Nucleus accumbens (tissue), 56 donors: ENCODE results near the gene C14orf132.
"Not testable (repeated sequence)": the region's sequence is repeated elsewhere in the genome, so short reads cannot be mapped to it uniquely, and the experiment has no call there.

Experiments used
- DNase-seq, 56 donors: peaks; one replicate each; lab custom pipeline; 2025; lab: John Stamatoyannopoulos, UW

The C14orf132 gene

DNA sequence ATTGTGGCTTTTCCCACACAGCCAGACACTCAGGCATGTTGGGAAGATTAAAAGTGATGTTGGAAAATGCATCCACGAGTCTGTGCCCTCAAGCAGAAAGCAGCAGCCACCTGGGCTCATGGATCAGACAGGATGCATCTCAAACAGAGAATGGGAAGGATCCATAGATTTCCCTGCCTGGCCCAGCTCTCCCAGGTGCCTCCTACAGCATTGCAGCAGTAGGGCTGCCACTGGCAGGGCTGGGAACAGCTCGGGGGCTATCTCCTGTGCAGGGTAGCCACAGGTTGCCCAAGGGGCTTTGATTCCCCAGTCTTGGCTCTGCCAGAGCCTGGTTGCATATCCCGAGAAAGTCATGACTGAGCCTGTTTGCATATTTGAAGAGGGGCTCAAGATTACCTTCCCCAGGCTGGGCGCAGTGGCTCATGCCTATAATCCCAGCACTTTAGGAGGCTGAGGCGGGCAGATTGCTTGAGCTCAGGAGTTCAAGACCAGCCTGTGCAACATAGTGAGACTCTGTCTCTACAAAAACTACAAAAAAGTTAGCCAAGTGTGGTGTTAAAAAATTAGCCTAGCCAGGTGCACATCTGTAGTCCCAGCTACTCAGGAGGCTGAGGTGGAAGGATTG, 19.5 kb downstream of the C14orf132 start:
- no peak for DNase-seq

DNA sequence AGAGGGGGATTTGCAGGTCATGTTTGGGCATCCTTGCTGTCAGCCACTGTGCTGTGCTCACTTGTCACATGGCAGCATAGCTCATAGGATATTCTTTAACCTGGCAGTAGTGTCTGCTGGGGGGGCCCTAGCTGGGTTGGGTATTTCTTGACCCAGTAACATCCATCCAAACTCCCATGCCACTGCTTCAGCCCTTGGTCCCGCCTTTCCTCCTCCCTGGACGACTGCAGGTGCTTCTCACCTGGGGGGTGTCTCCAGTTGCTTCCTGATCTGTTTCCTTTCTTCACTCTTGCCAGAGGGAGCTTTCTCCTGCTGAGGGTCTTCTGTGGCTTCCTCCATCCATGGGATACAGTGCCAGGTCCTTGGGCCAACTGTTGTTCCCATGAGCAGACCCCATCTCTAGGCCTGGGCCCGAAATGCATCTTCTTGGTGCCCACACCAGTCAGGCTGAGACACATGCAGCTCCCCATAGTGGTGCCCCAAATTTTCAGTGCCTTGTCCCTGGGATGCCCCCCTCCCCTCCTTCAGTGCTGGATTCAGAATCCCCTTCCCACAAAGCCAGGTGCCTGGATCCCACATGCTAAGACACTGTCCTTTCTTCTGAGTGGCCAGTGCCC, 20.5 kb downstream of the C14orf132 start:
- DNase-seq, result no peak

DNA sequence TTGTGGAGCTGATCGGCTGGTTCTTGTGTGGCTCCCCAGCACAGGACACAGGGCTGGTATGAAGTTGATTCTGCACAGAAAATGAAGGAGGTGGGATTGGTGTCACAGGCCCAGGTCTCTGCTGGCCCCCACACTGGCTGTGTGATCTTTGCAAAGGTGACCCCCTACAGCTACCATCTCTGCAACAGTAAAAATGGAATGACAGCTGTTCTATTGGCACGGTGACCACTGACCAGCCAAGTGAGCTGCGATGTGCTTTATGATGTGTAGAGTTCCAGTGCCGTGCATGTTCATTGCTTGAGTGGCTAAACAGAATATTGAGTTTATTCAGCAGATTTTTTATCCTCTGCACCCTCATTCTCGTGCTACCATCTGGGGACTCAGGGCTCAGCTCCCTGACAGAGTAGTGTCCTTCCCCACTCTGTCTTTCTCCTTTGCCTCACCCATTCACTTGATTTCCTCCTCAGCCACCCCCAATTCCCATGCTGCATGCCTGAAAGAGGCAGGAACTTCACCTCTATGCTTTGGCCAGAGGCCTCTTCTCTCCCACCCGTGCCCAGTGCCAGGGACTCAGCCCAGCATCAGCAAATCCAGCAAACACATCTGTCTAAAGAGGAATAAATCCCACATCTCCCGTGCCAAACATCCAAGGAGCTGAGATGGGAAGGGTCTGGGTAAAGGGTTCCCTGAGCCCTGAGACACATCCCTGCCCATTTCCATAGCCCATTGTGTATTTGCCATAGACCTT, 21.2 kb downstream of the C14orf132 start:
- DNase-seq, result no peak

DNA sequence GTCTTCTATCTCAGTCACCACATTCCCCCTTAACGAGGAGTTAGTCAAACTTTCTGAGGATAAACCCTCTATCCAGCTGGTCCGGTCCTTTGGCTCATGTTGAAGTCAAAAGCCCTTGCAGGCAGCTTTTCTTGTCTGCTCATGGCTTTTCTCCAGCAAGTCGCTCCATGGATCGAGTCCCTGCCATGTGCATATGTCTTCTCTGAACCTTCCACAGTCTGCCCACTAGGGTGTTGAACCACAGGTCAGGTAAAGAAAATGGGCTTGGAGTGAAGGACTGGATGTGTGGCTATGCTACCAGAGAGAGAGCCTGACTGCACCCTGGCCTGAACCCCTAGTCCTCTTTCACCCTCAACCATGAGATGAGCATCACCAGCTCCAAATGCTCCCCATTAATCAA, 22.8 kb downstream of the C14orf132 start:
- DNase-seq, result no peak

DNA sequence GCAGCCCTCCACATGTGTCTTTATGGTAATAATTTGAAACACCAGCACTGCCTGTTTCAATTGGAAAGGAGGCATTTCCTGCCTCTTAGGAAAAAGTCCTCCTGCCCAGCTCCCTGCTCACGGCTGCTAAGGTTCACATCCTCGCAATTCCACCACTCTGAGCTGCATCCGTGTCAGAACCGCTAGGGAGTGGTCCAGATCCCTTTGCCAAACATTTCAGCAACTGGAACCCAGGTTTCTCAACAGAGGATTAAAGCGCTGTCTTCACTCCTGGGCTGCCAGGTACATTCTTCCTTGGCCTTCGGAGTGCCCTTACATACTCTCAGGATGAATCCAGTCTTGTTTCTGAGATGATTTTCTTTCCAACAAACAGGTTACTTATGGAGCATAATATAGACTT, 23.3 kb downstream of the C14orf132 start:
- no peak for DNase-seq

DNA sequence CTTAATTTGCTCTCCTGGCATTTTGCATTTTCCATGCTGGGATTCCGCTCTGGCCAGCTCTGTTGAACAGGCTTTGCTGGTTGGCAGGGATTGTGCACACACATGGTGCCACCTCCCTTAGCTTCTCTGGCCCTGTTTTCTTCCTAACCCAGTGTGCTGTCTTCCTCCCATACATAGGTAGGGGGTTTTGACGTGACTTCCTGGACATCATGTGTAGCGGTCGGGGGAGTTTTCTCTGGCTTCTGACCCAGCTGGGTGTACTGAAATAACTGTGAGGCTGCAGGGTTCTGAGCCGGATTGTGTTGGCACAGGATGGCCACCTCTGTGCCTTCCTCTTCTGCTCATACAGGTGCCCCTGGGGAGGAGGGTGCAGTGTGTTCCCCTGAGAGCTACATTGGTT, 25.7 kb downstream of the C14orf132 start:
- DNase-seq, result no peak

DNA sequence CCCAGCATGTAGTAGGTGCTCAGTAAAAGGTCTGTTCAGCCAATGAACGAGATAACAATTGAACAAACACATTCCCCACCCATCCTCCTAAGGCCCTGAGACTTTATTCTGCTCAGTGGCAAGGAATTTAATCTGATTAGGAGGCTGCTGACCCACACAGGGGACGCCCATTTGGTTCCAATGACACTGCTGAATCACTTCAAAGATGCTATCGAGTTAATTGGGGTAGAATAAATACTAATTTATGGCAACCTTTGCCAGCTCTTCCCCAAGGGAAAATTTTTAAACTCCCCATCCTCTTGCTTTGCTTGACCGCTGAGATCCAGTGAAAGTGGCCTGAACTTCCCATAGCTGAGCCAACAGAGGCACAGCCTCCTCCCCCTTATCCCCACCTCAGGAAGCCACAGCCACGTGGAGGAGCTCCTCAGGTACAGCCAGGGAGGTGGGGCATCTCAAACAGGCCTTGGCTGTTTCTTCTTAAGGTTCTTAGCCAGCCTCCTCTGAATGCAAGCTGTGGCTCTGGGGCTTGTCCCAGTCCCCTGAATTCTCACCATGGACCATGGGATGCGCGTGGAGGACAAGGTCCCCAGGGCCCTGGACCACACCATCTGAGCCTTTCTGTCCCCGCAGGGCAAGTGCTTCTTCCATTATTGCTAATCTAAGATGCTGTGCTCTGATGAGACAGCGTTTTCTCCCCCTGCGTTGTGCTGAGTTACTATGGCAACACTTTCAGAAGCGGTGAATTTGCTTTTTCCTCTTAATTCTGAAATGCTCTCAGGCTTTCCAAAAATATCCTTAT, 26.7 kb downstream of the C14orf132 start:
- DNase-seq, result peak in 31 of 56 donors; percentile 9 to 76 (median 50)

DNA sequence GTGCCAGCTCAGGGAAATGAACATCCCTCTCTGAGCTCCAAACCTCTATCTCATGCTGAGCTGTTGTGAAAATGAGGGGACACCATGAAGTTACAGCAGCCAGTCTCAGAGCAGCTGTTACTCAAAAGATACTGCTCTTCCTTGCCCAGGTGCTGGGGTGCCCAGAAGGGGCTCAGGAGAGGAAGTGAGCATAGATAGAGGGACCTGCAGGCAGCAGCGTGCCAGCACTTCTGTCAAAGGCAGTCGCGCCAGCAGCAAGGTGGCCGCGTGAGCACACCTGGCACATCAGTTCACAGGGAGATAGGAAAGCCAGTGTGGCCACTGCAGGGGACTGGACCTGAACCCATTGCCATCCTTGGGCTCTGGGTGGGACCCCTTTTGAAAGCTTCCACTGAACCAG, 27.8 kb downstream of the C14orf132 start:
- no peak for DNase-seq

DNA sequence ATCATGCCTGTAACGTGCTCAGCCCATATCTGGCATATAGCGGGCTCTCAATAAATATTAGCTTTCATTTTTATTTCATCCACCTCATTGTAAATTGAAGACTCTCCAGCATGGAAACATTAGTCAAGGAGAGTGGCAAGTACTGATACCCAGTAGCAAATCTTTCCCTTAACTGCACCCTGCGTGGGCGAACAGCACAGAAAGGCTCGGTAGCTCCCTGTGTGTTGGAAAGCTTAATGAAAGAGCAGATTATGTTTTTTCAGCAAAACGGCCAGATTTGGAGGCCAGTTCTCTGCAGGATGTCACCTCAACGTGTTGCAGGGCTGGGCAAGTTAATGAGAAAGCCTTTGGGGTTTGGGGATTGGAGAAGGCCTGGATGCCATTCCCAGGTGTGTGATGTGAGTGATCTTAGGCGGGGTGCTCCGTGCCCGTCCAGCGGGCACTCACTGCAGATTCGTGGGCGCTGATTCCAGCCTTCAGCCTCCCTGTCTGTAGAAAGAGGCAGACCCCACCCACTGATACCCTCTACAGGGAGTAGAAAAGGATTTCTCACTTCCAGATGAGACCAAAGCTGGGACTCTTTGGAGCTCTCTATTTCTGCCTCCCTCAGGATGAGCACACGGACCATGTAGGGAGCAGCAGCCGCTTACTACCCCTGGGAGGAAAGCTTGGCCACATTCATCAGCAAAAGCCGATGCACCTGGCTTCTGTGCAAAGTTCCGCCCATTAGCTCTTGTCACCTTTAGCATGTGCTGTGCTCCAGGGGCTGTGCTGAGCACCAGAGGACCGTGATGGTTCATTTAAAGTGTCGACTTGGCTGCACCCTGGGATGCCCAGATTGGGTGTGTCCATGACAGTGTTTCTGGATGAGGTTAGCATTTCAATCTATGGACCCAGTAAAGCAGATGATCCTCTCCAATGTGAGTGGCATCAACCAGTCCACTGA, 29.1 kb downstream of the C14orf132 start:
- peak in 16 of 56 donors; percentile 3 to 72 (median 26) for DNase-seq

DNA sequence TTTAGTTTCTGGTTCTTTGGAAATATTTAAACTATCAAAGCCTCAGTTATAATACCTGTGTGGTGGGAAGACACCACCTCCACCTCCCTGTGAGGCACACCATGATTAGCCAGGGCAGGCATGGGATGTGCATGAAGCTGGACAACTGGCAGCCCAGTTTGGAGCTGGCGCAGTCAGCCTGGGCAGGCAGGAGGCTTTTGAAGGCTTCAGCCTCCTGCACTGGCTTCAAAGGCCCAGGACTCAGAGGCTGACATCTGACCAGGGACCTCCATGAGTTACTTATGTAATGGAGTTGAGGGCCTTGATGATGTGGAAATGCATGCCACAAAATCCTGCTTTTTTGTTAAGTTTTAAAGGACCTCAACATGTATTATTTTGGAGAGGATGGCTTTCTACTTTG, 30.3 kb downstream of the C14orf132 start:
- no peak for DNase-seq

DNA sequence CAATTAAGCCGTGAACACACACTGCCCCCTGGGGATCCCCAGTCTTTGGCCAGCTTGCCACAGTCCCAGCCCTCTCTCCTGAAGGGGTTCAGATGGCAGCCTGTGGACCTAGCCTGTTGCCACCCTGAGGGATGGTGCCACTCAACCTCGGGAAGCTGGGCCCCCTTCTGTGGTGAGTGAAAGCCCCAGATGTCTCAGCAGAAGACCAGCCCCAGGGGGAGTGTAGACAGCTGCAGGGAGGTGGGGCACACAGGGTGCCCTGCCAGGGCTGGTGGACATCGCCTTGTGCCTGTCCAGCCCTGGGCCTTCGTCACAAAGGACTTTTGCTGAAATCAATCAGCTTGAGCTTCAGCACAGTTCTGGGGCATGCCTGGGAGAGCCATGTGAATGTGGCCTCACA, 32.4 kb downstream of the C14orf132 start:
- no peak for DNase-seq

DNA sequence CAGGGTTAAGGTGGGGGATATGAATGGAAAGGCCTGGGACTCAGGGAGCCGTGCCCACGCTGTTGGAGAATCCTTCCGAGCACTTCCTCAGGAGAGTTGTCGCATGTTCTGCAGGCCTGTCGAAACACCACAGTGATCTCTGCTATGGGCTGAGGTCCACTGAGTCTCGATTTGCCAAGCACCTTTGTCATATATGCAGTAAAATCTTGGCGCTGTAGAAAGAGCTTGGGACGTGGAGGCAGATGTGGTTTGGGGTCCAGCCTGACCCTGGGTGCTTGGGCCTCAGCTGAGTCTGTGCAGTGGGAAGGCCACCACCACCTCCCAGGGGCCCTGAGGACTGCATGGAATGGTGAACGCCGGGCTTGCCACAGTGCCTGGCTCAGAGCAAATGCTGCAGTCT, 32.9 kb downstream of the C14orf132 start:
- DNase-seq, result no peak

DNA sequence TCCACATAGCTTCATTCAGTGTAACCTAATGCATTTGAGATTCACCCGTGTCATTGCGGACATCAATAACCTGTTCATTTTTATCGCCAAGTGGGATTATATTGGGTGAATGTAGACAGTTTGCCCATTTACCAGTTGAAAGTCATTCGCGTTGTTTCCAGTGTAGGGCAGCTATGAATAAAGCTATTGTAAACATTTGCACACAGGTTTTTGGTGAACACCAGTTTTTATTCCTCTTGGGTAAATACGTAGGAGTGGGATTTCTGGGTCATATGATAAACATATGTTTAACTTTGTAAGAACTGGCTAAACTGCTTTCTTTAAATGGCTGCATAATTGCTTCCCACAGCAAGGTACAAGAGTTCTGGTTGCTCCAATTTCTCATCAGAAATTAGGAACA, 33.6 kb downstream of the C14orf132 start:
- no peak for DNase-seq

DNA sequence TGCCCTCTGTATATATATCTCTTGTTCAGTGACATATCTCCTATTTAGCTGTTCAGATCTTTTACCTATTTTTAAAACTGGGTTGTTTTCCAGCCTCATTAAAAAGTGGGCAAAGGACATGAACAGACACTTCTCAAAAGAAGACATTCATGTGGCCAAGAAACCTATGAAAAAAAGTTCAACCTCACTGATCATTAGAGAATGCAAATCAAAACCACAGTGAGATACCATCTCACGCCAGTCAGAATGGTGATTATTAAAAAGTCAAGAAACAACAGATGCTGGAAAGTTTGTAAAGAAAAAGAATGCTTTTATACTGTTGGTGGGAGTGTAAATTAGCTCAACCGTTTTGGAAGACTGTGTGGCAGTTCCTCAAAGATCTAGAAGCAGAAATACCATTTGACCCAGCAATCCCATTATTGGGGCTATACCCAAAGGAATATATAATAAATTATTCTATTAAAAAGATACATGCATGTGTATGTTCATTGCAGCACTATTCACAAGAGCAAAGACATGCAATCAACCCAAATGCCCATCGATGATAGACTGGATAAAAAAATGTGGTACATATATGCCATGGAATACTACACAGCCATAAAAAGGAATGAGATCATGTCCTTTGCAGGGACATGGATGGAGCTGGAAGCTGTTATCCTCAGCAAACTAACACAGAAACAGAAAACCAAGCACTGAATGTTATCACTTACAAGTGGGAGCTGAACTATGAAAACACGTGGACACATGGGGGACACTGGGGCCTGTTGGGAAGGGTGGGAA, 34.3 kb downstream of the C14orf132 start:
- not testable (repeated sequence) for DNase-seq

DNA sequence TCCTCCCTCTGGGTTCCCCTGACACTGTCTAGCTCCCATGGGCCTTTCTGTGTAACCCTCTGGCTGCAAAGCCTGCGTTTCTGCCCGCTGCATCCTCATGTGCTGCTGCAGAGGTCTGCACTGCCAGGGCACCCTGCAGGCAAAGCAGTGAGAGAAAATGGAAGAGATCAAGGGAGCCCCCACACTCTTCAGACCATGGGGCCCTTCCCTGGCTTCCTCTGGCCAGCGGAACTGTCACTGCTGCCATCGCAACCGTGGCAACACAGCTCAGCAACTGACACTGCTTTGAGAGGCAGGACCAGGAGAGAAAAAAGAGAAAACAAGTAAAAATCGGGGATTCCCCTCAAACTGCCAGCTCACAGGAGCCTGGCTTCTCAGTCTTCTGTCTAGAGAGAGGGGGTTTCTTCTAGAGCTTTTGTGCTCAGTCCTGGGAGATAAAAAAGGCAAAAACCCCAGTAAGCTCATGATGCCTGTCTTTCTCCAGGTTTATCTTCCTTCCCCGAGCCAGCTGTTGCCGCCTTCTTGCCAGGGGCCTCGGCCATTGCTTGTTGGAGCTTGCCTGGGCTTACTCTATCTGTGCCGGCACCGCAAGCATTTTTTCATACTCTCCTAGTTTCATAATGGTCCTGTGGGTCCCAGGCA, 38.9 kb downstream of the C14orf132 start:
- peak in 1 of 56 donors; percentile 16 for DNase-seq

DNA sequence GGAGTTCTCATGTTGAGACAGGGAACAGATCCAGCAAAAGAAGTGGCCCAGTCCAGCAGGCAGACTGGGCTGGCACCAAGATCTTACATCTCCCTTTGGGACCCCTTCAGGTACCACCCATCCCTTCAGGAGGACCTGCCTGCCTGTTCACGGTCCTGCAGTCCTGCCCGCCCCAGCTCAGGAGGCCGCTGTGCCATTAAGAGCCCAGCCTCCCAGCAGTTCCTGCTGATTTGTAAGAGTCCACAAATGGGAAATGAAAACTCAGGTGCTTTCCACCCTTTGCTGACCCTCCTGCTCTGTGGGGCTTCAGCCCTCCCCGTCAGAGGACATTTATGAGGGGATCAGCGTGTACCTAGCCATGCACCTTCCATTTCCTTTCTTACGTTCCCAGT, 39.5 kb downstream of the C14orf132 start:
- DNase-seq, result no peak

DNA sequence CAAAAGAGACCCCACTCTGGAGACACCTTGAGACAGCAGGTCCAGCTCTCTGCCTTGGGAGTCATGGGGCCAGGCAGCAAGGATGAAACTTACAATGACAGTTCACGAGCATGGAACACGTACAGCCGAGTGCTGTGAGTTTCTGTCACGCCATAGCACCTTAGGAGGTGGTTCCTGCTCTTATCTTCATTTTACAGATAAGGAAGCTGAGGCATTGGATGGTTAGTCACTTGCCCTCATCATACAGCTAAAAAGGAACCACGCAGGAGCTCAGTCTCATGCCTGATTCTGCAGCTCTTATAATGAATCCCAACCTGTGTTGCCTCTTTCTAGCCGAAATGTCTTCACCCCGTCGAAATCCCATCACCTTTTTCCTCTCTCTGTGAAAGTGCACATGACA, 39.9 kb downstream of the C14orf132 start:
- no peak for DNase-seq

DNA sequence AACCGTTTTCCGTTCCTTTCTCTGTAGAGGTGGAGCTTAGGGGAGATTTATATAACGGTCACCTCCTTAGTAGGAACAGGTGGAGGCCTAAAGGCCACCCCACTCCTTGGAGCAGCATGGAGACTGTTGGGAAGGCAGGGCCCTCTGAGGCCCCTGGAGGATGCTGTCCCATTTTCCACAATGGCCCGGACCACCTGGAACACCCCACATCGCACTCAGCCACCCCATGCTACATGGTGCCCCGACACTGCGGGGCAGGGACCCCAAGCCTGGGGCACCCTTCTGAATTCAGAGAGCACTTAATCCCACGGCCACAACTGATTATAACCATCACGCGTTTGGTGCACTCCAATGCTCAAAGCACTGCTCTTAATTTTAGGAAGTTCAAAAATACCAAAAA, 41.4 kb downstream of the C14orf132 start:
- DNase-seq, result no peak

DNA sequence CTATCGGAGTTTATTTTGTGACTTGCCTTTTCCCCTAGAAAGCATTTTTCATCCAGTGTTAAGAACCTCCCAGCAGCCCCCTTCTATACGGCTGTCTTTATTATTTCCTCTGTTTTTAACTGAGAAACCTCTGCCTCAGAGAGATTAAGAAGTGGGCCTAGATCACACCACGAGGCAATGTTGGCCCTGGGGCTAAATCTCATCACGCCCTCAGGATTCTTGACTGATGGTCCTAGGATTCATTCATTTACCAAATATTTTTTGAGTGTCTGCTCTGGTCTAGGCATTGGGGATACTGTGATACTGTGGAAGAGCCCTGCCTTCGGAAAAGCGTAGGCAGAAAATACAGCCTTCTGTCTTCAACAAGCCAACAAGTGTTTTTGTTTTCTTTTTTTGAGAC, 42.1 kb downstream of the C14orf132 start:
- no peak for DNase-seq
